Measurements from ENCODE around the gene WFS1.

The WFS1 gene

DNA sequence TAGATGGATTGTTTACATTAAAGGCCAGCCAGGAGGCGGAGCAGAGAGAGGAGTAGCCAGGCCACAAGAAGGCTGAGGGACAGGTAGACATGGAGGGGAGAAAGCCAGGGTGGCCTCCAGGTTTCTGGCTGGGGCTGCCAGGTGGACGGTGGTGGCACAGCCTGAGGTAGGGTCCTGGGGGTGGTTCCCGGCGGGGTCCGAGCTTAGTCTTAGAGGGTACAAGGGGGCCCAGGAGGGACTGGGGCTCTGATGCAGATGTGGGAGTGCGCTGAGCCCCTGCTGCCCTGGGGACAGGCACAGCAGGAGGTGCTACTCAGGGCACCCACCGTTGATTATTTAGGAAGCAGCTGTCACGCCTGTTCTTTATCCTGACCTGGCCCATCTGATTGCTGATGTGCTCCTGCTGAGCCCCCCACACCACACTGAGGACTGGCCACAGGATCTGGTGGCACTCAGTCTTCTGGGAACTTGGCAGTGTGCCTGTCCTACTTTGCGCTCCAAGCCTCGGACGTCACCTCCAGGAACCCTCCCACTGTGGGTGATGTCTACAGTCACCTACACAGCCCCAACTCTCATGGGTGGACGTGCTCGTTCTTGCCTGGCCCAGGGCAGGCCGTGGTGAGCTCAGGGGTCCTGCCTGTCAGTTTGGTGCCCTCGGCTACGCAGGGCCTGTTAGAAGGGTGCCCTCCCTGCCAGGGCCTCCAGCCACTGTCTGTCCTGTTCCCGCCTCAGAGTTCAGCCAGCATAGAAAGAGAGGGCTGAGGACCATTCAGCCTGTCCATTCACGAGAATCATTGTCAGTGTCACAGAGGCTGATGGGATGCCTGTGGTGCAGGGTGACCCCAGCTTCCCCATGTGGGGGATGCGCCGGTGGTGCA lies 12.0 kb downstream of the WFS1 start:
- DNase-seq: no peak

DNA sequence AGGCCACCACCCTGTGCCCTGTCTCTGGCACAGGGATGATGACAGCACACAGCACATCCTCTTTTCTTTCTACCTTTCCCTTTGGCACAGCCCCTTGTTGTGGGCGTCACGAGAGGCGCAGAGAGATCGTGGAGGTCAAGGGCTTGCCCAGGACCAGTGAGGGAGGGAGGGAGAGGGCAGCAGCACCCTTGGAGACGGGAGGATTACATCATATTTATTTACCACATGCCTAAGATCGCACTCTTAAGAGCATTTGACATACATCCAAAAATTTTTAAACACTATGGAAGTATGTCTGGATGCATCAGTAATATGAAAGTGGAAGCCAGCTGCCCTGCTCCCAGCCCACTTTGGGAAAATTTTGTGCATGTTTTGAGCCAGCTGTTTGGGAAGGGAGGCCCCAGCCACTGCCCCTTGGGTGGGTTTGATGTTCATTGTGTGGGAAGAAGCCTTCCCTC lies 12.7 kb downstream of the WFS1 start:
- no peak for DNase-seq

DNA sequence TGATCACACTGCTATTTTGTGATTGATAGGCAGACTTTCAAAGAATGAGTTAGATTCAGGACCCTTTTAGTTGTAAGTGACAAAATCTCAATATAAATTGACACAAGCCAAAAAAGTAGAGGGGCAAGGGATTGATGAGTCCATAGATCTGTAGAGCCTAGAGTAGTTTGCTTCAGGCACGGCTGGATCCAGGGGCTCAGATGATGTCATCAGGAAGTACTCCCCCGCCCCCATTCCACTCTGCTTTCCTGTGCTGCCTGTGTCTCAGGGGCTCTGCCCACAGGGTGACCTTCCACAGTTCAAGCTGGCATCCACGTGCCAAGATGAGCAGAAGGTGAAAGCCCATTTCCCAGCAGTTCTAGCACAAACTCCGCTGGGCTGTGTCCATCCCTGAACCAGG lies 13.6 kb downstream of the WFS1 start:
- no peak for DNase-seq

DNA sequence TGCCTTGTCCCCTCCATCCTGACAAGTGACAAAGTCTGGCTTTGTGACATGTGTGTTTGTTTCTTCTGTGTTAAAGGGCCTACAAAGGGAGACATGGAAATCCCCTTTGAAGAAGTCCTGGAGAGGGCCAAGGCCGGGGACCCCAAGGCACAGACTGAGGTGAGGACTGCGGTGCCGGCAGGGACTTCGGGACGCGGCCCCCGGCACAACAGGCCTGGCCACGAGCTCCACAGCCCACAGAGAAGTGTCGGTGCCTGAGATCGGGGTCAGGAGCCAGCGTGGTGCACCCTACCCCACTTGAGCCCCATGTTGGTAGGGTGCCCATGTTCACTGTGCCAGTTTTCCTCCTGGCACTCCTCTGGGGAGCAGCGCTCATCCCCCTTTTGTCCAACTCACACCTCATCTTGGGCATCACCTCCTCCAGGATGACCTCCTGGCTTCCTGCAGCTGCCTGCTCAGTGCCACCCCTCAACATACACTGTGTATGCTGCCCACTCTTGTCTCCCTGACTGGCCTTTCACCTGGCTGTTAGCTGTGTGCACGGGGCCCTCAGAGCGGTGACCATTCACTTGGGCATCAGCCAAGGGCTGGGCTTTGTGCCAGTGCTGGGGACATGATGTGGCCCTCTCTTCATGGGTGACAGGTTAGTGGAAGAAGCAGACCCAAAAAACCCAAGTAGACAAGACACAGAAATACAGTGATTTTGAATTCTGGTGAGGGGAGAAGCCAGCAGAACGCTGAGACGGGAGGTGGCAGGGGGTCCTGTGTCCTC lies 17.6 kb downstream of the WFS1 start:
- no peak for DNase-seq

DNA sequence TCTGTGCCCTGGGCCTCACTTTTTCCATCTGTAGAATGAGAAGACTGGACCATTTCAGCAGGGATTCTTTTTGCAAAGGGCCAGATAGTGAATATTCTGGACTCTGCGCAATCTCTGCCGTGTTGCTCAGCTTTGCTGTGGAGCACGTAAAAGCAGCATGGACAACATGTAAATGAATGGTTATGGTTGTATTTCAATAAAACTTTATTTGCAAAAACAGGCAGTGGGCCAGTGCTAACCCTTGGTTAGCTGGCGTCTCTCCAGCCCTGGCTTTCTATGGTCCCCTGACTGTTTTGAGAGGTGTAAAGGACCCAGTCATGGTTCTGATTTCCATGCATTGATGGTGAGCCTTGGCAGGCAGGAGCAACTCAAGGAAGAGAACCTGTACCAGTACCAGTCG lies 18.7 kb downstream of the WFS1 start:
- no peak for DNase-seq

DNA sequence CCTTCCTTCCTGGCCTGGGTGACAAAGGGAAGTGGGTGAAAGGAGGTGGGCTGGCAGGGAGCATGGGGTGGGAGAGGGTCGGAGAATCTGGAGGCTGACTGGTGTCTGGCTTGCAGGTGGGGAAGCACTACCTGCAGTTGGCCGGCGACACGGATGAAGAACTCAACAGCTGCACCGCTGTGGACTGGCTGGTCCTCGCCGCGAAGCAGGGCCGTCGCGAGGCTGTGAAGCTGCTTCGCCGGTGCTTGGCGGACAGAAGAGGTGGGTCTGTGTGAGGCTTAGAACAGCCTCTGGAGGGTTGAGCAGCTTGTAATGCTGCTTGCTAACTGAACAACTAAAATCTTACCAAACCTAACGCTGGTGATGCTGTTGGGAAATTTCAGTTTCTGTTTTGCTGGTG lies 19.2 kb downstream of the WFS1 start:
- no peak for DNase-seq

DNA sequence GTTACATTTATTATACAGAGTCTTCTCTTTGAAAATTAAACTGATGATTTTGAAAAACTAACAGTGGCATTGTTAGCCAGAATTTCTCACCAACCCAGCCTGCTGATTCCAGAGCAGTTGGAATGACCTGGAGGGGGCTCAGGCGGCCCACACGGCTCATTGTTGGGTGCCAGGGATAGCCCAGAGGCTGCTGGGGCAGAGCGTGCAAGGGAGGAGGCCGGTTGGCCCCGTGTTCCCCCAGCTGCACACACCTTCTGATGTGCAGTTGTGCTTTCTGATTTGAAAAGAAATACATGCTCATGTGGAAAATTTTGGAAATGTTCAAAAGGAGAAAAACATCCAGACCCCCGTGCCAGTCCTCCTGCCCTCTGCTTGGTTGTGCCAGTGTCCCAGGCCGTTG lies 20.6 kb downstream of the WFS1 start:
- no peak for DNase-seq

DNA sequence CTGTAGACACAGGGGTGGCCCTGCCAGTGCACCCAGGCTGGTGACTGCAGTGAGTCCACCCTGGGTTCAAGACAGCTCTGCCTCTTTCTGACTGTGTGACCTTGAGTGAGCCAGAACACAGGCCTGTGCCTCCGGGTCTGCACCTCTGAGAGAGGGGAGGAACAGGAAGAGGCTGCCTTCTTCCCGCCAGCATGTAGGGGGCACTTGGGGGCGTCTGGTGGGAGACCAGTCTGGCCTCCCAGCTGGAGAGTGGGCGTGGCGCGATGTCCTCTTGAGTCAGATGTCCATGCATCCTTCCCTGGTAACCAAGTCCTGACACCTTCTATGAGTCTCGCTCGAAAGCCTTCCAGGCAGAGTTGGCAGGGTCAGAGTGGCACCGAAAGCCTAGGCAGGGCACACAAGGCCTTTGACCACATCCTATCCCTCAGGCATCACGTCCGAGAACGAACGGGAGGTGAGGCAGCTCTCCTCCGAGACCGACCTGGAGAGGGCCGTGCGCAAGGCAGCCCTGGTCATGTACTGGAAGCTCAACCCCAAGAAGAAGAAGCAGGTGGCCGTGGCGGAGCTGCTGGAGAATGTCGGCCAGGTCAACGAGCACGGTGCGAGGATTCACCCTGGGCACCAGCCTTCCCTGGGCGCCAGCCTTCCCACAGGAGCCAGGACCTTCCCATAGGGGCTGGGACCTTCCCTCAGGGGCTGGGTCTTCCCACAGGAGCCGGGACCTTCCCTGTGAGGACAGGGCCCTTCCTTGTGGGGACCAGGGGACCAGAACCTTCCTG lies 21.3 kb downstream of the WFS1 start:
- no peak for DNase-seq

DNA sequence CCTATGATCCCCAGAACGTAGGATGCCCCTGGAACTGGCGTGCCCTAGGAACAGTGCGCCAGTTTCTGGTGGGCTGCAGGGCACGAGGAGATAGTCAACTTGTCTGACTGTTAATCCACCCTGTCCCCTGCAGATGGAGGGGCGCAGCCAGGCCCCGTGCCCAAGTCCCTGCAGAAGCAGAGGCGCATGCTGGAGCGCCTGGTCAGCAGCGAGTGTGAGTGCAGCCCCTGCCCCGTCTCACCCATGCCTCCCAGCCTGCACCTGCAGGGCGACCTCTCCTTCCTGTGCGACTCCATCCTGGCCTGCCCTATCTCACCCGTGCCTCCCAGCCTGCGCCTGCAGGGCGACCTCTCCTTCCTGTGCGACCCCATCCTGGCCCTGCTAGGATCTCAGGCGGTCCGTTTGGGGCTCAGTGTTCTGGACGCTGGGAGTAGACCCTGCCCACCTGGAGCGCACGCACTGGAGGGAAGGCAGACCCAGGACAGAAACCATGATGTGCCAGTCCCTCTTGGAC lies 22.2 kb downstream of the WFS1 start:
- no peak for DNase-seq

DNA sequence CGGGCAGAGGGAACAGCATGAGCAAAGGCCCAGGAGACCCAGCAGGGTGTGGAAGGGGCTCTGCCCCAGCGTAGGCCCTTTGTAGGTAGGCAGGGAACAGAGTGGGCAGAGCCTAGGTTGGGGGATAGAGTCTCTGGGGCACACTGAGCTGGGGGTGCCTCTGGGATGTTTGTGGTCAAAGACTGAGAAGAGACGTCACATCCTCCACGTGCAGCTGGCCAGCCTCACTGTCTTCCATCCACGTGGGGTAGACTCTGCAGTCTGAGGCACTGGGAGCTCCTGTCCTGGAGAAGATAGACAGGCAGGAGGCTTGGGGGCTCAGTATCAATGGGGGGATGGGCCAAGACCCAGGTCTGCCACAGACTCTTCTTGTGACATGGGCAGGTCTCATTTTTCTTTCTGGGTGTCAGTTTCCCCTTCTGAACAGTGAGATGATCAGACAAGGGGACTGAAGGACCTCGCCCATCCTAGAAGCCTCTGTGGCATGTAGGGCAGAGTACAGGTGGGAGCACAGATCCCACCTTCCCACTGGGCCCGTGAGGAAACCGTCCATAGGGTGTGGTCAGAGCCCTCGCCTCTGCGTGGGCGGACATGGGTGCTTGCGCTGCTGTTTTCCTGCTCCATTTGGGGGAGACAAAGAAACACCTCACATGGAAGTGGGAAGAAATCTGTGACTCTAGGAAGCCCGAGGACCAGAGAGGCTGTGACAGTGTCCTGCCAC lies 22.9 kb downstream of the WFS1 start:
- no peak for DNase-seq

DNA sequence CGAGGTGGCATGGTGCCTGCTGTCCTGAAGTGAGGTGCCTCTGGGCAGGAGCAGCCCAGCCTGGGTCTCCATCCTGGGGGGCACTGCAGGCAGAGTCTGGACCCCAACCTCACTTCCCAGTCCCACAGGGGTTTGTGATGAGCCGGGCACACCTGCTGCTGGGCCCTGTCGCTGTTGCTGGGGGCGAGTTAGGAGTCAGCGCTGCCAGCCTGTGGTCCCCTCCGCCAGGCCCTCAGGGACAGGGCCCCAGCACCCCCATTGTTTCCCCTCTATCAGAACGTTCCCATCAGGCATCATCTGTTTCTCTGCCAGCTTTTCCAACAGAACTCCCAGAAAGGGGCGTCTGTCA lies 23.4 kb downstream of the WFS1 start:
- DNase-seq: no peak

DNA sequence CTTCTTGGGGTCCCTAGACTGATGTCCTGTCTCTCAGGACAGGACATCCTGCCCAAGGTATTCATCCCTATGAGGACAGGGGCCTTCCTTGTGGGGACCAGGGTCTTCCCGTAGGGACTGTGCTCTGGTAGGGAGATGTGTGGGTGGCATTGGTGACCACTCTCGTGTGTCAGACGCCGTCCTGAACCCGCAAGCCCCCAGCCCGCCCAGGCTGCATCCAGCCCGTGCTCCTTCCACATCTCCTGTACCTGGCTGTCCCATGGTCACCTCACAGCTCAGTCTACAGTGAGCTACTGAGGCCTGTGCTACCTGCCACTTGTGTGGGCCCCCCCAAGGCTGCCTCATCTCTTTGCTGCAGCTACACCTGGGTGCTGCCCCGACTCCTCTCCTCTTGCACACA lies 24.0 kb downstream of the WFS1 start:
- no peak for DNase-seq

DNA sequence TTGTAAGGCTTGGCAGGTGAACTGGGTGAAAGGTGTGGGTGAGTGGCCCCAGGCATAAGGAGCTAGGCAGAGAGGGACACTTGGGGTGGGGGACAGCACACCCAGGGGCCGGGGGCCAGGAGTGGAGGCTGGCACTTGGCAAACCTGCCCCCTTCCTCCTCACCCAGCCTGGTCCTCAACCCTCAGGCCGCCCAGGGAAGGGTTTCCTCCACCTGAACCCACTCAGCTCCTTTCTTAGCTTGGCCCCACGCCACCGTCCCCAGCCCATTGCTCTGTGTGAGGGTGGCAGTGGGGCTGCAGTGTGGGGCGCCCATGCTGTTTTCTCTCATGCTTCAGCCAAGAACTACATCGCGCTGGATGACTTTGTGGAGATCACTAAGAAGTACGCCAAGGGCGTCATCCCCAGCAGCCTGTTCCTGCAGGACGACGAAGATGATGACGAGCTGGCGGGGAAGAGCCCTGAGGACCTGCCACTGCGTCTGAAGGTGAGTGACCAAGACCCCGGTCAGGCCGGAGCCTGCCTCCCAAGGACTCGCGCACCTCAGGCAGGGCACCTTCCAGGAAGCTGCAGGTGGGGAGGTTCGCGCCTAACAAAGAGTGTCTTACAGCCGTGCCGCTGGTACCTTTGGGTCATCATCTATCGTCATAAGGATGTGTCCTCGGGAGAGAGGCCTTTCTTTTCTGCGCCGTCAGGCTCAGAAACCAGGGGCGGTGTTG lies 25.2 kb downstream of the WFS1 start:
- no peak for DNase-seq

DNA sequence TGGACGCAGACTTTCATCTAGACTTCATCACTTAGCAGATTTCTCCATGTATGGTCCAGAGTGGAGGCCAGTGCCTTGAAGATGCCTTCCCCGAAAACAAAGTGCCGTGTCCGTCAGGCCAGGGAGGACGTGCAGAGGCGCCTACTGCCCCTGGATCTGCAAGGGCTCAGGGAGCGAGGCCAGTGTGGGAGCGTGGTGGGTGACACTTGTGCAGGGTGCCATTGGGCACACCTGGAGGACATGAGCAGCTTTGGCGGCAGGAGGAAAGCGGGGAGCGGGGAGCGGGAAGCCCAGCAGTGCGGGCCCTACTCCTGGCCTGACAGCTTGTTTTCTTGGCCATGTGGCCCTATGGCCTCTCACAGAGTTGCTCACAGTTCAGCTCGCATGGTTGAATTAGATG lies 25.8 kb downstream of the WFS1 start:
- no peak for DNase-seq

DNA sequence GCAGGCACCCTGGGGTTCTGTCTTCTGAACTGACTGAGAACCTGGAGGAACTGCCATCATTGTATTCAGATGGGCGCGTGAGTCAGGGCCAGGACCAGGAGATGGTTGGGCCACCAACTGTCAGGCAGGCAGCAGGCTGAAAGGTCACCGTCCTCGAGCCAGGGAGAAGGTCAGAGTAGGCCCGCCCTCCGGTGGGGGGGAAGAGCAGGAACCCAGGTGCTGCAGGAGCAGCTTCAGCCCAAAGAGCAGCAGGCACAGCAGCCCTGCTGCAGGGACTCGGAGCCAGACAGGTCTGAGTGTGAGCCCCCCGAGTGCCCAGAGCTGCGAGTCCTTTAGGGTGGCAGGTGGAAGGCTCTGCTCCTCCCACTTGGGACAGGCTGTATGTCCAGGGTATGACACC lies 26.4 kb downstream of the WFS1 start:
- DNase-seq: no peak

DNA sequence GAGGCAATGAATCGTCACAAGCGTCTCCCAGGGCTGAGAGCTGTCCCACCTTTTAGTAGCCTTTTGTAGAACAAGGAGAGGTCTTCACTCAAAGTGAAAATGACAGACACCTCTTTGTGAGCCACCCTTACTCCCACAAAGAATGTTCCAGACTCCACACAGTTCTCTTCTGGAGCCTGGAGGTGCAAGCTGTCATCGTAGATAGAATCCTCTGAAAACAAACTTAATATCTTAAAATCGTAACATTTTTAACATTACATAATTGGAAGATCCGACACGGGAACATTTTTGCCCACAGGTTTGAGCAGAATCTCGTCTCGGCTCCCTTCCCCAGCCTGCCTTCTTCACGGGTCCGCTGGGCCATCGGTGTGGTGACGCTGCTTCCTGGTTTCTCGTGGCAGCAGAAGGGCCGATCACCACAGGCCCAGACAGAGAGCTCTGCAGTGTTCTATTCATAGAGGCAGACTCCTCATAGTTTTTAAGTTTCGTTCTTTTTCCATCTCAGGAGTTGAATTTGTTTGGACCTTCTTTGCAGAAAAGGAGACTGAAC lies 27.7 kb downstream of the WFS1 start:
- DNase-seq: no peak

DNA sequence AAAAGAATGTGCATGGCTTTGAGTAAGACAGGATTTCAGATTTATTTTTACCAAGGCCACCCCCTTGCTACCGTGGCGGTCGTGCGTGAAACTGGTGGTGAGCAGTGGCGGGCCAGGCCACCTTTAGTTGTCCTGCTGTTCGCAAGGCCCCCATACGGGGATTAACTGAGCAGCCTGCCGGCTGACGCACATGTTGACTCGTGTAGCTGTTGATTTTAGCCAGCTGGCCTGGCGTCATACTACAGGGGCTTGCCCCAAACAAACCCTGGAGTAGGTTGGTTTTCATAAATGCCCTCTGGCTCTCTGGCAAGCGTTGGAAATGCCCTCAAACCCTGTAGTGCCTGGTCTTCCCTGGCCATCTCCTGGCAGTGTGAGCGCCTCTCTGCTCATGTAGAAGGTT lies 28.4 kb downstream of the WFS1 start:
- no peak for DNase-seq

DNA sequence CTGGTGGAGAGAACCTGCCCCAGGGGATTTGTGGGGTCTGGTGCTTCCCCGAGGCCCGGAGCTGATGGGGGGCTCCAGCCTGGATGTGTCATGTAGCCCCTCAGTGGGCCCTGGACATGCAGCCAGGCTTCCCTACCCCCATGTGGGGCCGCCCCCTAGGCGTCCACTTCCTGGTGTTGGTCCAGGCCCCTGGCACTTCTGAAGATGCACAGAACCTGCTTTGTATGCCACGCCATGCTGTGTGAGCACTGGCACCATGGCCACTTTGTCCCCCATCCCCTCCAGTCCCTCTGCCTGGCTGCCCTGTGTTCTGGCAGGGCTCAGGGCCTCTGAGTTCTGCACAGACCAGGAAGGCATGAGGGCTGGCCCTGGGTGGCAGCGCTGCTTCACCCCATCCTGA lies 29.2 kb downstream of the WFS1 start:
- DNase-seq: no peak

DNA sequence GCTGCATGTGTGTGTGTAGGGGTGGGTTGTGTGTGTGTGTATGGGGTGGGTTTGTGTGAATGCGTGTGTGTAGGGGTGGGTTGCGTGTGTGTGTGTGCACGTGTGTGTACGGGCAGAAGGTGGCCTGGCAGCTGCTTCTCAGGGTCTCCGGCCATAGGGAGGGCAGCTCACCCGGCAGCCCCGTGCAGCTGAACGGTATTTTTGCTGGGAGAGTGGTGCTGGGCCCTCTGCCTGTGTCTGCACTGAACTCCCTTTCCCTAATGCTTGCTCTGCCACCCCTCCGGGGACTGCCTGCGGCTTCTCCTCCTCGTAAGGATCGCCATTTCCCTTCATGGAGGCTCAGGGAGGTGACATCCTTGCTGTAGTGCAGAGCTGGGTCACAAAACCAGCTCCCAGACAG lies 30.2 kb downstream of the WFS1 start:
- no peak for DNase-seq

DNA sequence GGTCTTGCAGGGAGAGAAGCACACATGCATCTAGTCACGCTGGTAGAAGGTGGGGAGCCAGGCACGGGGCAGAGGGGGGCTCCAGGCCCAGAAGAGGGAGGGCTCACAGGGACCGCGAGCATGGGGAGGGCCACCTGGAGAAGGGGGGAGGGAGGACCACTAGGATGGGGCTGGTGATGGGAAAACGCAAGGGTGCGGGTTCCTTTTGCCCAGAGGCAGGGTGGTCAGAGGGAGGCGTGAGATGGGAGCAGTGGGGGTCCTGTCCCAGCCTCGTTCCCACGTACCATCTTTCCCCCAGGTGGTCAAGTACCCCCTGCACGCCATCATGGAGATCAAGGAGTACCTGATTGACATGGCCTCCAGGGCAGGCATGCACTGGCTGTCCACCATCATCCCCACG lies 30.7 kb downstream of the WFS1 start:
- no peak for DNase-seq

DNA sequence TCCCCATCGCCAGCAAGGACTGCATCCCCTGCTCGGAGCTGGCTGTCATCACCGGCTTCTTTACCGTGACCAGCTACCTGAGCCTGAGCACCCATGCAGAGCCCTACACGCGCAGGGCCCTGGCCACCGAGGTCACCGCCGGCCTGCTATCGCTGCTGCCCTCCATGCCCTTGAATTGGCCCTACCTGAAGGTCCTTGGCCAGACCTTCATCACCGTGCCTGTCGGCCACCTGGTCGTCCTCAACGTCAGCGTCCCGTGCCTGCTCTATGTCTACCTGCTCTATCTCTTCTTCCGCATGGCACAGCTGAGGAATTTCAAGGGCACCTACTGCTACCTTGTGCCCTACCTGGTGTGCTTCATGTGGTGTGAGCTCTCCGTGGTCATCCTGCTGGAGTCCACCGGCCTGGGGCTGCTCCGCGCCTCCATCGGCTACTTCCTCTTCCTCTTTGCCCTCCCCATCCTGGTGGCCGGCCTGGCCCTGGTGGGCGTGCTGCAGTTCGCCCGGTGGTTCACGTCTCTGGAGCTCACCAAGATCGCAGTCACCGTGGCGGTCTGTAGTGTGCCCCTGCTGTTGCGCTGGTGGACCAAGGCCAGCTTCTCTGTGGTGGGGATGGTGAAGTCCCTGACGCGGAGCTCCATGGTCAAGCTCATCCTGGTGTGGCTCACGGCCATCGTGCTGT lies 31.5 kb downstream of the WFS1 start:
- DNase-seq: no peak
